Ramos (cell line): ENCODE results near the gene ACOX3.

Source experiments
- in situ Hi-C: fragments of 300-500 bp; cut with MboI; formaldehyde crosslinking; loops from one replicate; pipeline ENCODE4 v1.14.3; 2022; ENCODE audit warnings: low sequenced_read_pairs; ENCODE audit not compliant: unreplicated experiment

Gene ACOX3

DNA sequence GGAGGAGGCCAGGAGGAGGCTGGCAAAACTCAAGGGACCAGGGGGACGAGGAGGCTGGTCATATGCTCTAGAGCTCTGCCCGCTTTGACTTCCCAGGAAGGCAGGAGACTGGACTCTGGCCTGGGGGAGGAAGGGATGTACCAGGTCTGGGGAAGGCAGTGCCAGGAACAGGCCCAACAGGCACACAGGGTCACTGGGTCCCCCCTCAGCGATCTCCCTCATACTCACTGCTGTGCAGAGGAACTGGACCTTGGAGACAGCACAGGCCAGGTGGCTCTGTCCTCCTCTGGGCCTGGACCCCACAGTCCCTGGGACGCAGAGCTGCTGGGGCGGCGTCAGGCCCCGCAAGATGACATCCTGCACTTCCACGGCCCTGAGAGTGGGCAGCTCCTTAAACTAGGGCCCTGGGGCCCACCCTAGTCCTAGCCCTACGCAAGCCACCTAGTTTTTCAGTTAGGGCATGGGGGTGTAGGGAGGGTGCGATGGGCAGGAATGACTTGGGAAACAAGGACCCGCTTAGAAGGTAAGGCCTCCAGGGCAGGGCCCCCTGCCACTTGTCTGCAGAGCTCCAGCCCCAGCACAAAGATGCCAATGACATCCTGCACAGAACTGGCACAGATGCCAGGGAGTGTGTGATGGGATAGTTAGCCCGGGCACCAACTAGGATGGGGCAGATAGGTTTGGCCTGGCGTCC is 111.5 kb downstream of the ACOX3 start:
- in situ Hi-C loops = no loop called here

GRCh38 chr4:8328456-8328855 is 112.1 kb downstream of the ACOX3 start:
- in situ Hi-C loops = no loop called here

DNA sequence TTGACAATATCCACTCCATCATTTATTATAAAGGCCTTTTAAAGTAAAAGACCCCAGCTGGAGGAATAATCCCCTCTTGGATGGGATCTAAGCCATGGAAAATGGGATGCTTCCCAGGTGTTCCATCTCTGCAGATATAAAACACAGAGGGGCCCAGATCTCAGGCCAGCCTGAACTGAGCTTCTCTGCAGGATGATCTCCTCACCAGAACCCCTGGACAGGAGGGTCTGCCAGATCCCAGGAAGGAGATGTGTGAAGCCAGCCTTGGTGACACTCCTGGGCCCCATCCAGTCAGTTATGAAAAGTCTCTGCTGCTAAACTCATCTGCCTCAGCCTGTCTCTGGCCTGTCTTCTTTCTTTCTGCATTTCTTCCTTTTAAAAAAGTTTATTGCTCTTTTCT is 114.3 kb downstream of the ACOX3 start:
- in situ Hi-C loops = no loop called here

DNA sequence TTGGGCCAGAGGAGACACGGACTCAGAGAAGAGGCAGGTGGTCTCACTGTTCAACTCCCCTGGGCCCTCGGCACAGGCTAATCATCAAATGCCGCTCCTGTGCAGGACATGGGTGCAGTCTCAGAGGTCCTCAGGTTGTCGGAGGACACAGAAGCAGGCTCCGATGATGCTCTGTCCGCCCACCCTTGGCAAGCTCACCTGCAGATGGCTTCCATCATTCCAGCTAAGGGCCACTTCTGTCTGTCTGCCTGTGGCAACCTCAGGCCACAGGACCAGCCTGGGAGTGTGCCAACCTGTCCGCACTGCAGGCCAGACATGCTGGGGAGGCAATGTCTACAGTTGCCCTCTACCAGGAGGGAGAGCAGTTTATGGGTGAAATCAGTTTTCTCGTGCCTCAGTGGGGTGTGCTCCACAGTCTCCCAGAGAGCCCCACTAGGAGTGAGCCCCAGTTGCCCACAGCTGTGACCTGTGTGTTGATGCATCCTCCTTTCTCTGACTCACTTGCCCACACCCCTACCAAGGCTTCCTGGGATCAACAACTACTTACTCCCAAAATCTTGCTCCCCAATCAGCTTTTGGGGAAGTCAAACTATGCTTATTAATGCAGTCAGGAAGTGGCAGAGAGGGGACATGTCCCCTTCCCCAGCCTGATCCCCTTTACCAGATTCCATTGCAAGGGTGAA is 115.1 kb downstream of the ACOX3 start:
- in situ Hi-C loops = no loop called here

DNA sequence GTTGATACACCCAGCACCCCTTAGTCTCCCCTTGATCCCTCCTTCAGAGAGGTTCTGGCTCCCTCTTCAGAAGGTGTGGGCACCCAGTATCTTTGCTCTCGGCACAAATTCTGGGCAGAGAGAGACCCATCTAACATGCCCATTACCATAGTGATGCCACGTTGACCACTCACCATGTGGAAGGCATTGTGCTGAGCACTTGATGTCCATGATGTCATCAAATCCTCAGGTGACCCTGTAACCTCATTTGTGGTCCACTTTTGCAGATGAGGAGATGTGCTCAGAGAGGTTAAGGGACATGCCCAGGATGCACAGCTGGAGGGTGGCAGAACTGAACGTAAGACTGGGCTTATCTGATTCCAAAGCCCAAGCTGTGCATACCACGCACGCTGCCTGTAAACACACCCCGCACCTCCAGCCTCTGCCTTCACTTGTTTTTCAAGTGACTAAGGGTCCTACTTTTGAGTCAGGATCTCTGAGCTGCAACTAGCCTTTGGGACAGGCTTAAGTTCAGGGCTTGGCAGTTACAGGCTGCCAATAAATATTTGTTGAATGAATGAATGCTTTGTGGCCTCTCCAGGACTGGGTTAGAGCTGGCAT is 115.8 kb downstream of the ACOX3 start:
- in situ Hi-C loops = no loop called here

- in situ Hi-C loops = no loop called here
Observed at GRCh38 chr4:8323947-8324555, 116.5 kb downstream of the ACOX3 start.

GRCh38 chr4:8322794-8323704 is 117.5 kb downstream of the ACOX3 start:
- in situ Hi-C loops = no loop called here

DNA sequence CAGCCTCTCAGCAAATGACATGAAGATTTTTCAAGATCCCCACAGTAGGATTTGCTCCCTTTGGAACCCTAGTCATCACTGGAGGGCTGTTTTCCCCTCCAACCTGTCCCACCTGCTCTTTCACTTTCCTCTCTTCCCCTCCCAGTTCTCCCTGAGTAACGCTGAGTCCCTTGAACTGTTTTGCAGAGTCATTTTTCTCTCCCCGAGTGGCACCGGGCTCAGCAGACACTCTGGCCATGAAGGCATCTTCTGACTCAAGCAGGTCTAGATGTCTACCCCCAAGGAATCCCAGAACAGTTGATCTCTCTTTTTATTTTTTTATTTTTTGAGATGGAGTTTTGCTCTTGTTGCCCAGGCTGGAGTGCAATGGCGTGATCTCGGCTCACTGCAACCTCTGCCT is 118.8 kb downstream of the ACOX3 start:
- in situ Hi-C loops = no loop called here

GRCh38 chr4:8321220-8321619 is 119.3 kb downstream of the ACOX3 start:
- in situ Hi-C loops = no loop called here

DNA sequence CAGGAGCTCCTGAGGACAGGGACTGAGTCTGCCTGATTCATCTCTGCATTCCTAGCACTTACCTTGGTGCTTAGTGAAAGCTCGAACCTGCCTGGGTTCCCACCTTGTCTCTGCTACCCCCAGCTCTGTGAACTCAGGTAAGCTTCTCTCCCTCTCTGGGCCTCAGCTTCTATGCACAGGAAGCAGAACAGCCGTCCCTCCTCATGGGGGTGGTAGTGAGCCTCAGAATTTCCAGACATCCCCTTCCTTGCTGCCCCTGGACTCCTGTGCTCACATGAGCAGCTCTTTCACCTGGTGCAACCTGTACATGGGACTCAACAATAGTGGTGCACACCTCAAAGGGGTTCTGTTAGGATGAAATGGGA is 120.2 kb downstream of the ACOX3 start:
- in situ Hi-C loops = no loop called here

DNA sequence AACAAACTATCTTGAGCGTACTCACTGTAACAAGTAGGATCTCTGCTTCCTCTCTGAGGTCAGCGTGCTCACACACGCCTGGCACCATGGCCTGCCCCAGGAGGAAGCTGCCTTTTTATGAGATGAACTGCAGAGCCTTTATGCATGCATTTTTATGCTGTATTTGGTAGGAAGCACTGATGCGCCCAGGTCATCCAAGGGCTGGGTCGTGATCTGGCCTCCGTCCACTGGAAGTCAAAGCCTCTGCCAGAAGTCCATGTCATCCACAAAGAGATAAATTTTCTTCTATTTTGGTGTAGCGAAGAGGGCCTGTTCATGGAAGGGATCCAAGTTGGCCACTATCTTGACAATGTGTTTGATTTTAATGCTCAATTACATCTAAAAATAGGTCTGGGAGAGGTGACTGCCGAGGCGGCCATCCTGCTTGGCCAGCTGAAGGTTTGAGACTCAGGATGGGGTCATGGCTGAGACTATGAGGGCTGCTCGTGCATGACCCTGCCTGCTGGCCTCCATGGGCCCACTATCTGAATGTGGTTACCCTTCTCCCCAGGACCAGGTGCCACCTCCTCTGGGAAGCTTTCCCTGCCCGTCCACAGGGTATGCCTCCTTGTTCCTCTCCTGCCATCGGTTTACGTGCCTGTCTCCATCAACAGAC is 120.7 kb downstream of the ACOX3 start:
- in situ Hi-C loops = no loop called here

GRCh38 chr4:8319061-8319460 is 121.5 kb downstream of the ACOX3 start:
- in situ Hi-C loops = no loop called here

GRCh38 chr4:8318509-8318908 is 122.0 kb downstream of the ACOX3 start:
- in situ Hi-C loops = no loop called here

GRCh38 chr4:8317474-8317873 is 123.0 kb downstream of the ACOX3 start:
- in situ Hi-C loops = no loop called here

DNA sequence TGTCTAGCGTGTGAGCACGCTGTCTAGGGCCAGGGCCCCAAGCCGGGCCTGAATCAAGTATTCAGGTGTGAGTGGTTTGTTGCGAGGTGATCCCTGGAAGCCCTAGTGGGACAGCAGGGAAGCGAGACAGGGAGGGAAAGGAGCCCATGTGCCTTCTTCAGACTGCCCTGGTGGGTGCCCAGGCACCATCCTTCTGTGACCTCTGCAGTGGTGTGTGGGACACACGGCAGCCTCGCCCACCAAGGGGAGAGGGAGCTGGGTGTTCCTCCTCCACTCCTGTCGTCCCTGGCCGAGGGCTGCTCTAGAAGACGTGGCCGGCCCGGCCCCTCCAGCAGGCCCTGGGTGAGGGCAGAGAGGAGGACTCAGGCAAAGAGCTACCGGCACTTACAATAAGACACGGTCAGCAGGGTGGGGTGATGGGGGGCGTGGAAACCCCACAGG is 123.6 kb downstream of the ACOX3 start:
- in situ Hi-C loops = no loop called here
